Transverse colon (tissue), 4 donors: ENCODE results near the gene ITPR2. TPM values are rescaled to one million over a fixed set of nuclear protein-coding genes. Genes with fewer than 3 reads are reported as not detected.

Experiments
- DNase-seq: peaks from one replicate; pipeline ENCODE4 v3.0.0-alpha.2; 2019
- H3K27ac ChIP-seq, 4 donors: fragments of 200-600 bp; sonication (generic); 2 replicates each; pipeline ENCODE4 v1.5.1; 2016 to 2018; ENCODE audit warnings: inconsistent platforms in 4 of 4
- H3K27me3 ChIP-seq: fragments of 200-600 bp; sonication (generic); 2 replicates; pipeline ENCODE4 v1.5.1; 2017; ENCODE audit warnings: inconsistent platforms
- H3K36me3 ChIP-seq, 4 donors: fragments of 200-600 bp; sonication (generic); 2 replicates each; pipeline ENCODE4 v1.5.1; 2017 to 2019; ENCODE audit warnings: inconsistent platforms in 4 of 4
- H3K4me1 ChIP-seq, 4 donors: fragments of 200-600 bp; sonication (generic); 2 replicates each; pipeline ENCODE4 v1.5.1; 2017 to 2020; ENCODE audit warnings: inconsistent platforms in 4 of 4
- H3K4me3 ChIP-seq, 4 donors: fragments of 200-600 bp; sonication (generic); 1 replicate in 1 of 4; 2 replicates in 3 of 4; pipeline versions ENCODE4 v1.5.1 to v1.6.1; 2017 to 2019; ENCODE audit warnings: inconsistent platforms in 4 of 4
- H3K9me3 ChIP-seq, 2 donors: fragments of 200-600 bp; sonication (generic); 2 replicates each; pipeline ENCODE4 v1.5.1; 2017 to 2019; ENCODE audit warnings: inconsistent platforms in 2 of 2
- CTCF ChIP-seq, 5 experiments: fragments of 200-600 bp in 3 of 5; fragments of 450-650 bp in 2 of 5; sonication (generic) in 3 of 5; IDR thresholded peaks; 1 replicate in 2 of 5; 2 replicates in 3 of 5; pipeline ENCODE4 v1.5.1; 2016 to 2017; ENCODE audit warnings: antibody characterized with exemption in 5 of 5, inconsistent platforms in 3 of 5, mild to moderate bottlenecking in 2 of 5, moderate library complexity in 1 of 5
- EP300 ChIP-seq: sonication (generic); formaldehyde crosslinking; IDR thresholded peaks from one replicate; pipeline ENCODE4 v1.6.1; 2017; ENCODE audit warnings: antibody characterized with exemption, low read depth
- POLR2A ChIP-seq: fragments of 450-650 bp; IDR thresholded peaks from one replicate; pipeline ENCODE4 v1.6.1; 2016; ENCODE audit warnings: antibody characterized with exemption, mild to moderate bottlenecking, moderate library complexity
- POLR2AphosphoS5 ChIP-seq, 3 donors: sonication (generic); formaldehyde crosslinking; IDR thresholded peaks; one replicate each; pipeline ENCODE4 v1.6.1; 2016; ENCODE audit warnings: antibody characterized with exemption in 3 of 3
- WGBS, 2 donors: methylation state at CpG; one replicate each; pipeline ENCODE4 v1.1.5; 2018; ENCODE audit warnings: low coverage in 1 of 2; 5-methylcytosine and 5-hydroxymethylcytosine counted together
- in situ Hi-C, 4 donors: fragments of 200-750 bp; cut with MboI; loops; one replicate each; pipeline versions ENCODE4 v1.15.0 to v1.15.1; 2017; ENCODE audit warnings: low sequenced_read_pairs in 3 of 4, low pct_ligation_motif_present in 1 of 4, low pct_unique_long_range_greater_than_20kb in 1 of 4
- intact Hi-C: fragments of 100-400 bp; cut with DNase I; formaldehyde crosslinking; loops from one replicate; pipeline ENCODE4 v1.15.1; 2023; ENCODE audit warnings: low total_unique reads
- total RNA-seq, 4 donors: library from RNA; depleted of rRNA; stranded (reverse); fragments of >200 nt; gene quantifications; one replicate each; pipeline ENCODE4 v1.1.0, GENCODE V29; 2016

Gene ITPR2
- total RNA-seq, 4 donors from 2014 or later, result 29.8 to 60.5 (median 41.2) TPM

GRCh38 chr12:26795910-26796309 is 37.1 kb downstream of the ITPR2 start:
- intact Hi-C loops, result no loop called here
- Histone ChIP-seq H3K9me3 (no peaks in the 10 kb centered on the region), H3K27me3 (no peaks in the 10 kb centered on the region), H3K27ac (no peak overlapping the region), H3K4me1 (peaks cover 2 to 49% (median 15%) of the 10 kb centered on the region in 4 donors), H3K4me3 (no peak overlapping the region), H3K36me3 (no peaks in the 10 kb centered on the region)
- in situ Hi-C loops, result loop anchor here in 1 of 4 donors (25.0 kb wide), 1 partner anchor 109 kb away; no protein-coding TSS in a partner anchor
- no peak for DNase-seq
- TF ChIP-seq CTCF (IDR thresholded peaks at IDR 0.05), result no peak
- no peak for TF ChIP-seq EP300
- 91 to 95% methylated on average over 3 of the region's 3 CpGs for WGBS, 2 donors

GRCh38 chr12:26791301-26791791 is 41.6 kb downstream of the ITPR2 start:
- intact Hi-C loops (no loop called here), in situ Hi-C loops (loop anchor here in 1 of 4 donors (25.0 kb wide), 1 partner anchor 104 kb away; no protein-coding TSS in a partner anchor)
- peak overlapping the region; percentile 32 to 60 (median 38) for H3K27ac ChIP-seq
- H3K36me3 ChIP-seq, result no peaks in the 10 kb centered on the region
- H3K9me3 ChIP-seq, result no peaks in the 10 kb centered on the region
- H3K4me1 ChIP-seq, result peaks cover 5 to 63% (median 45%) of the 10 kb centered on the region in 4 donors
- H3K4me3 ChIP-seq, result no peak overlapping the region
- no peak for DNase-seq
- no peaks in the 10 kb centered on the region for H3K27me3 ChIP-seq
- TF ChIP-seq CTCF (IDR thresholded peaks at IDR 0.05), result no peak
- no peak for TF ChIP-seq POLR2AphosphoS5 (IDR thresholded peaks at IDR 0.05)
- TF ChIP-seq EP300, result no peak
- TF ChIP-seq POLR2A, result no peak

- in situ Hi-C loops, result loop anchor here in 1 of 4 donors (25.0 kb wide), 1 partner anchor 103 kb away; no protein-coding TSS in a partner anchor
Observed at GRCh38 chr12:26790645-26790994, 42.4 kb downstream of the ITPR2 start.

More at GRCh38 chr12:26790645-26790994, 42.4 kb downstream of the ITPR2 start:
- no peak for TF ChIP-seq POLR2A
- TF ChIP-seq CTCF (IDR thresholded peaks at IDR 0.05), result no peak
- no peak for TF ChIP-seq EP300
- TF ChIP-seq POLR2AphosphoS5 (IDR thresholded peaks at IDR 0.05), result no peak
- intact Hi-C loops, result no loop called here
- Histone ChIP-seq H3K36me3 (no peaks in the 10 kb centered on the region), H3K4me1 (peaks cover 5 to 58% (median 45%) of the 10 kb centered on the region in 4 donors), H3K9me3 (no peaks in the 10 kb centered on the region), H3K27ac (peak overlapping the region; percentile 32 to 60 (median 38)), H3K27me3 (no peaks in the 10 kb centered on the region), H3K4me3 (no peak overlapping the region)
- DNase-seq, result no peak
- WGBS, 2 donors, result 56 to 60% methylated on average over 1 of the region's 1 CpG
